PC-9 (cell line): Measurements from ENCODE around the gene GJA9. TPM values are rescaled to one million over a fixed set of nuclear protein-coding genes. Genes with fewer than 3 reads are reported as not detected.
"Not testable (repeated sequence)": the region's sequence is repeated elsewhere in the genome, so short reads cannot be mapped to it uniquely, and the experiment has no call there.

Experiments
- BruUV-seq: library from RNA; stranded (reverse); fragments of 400-500 nt; replicated peaks from 2 replicates; lab custom pipeline; 2021; lab: Mats Ljungman, UMichigan
- CTCF ChIA-PET: fragments of 300-600 bp; sonication (Branson Sonifier 250); formaldehyde crosslinking; loops from one replicate; lab custom pipeline; 2022; ENCODE audit warnings: antibody characterized with exemption; lab: Charles Lee
- POLR2A ChIA-PET: fragments of 300-600 bp; sonication (Branson Sonifier 250); formaldehyde crosslinking; loops from one replicate; lab custom pipeline; 2022; ENCODE audit warnings: antibody characterized with exemption; ENCODE audit not compliant: unreplicated experiment; lab: Charles Lee
- DNase-seq, 2 experiments: peaks; one replicate each; pipeline versions ENCODE4 v3.0.0 to v3.0.0-alpha.2; 2015 to 2022; ENCODE audit warnings: mixed read lengths in 1 of 2
- H2AFZ ChIP-seq: fragments of 200-600 bp; sonication (generic); 2 replicates; pipeline ENCODE4 v1.8.1; 2017; ENCODE audit warnings: antibody characterized with exemption
- H3F3A ChIP-seq: fragments of 200-600 bp; sonication (generic); 2 replicates; pipeline ENCODE4 v1.8.1; 2017; ENCODE audit warnings: antibody characterized with exemption, mild to moderate bottlenecking, low read depth; ENCODE audit not compliant: insufficient read depth
- H3K27ac ChIP-seq: fragments of 200-600 bp; sonication (generic); 2 replicates; pipeline ENCODE4 v1.6.1; 2016; ENCODE audit warnings: mixed run types
- H3K27me3 ChIP-seq: fragments of 200-600 bp; sonication (generic); 2 replicates; pipeline ENCODE4 v1.6.1; 2016; ENCODE audit warnings: low read depth, mixed run types; ENCODE audit not compliant: insufficient read depth
- H3K36me3 ChIP-seq: fragments of 200-600 bp; sonication (generic); 2 replicates; pipeline ENCODE4 v1.6.1; 2016; ENCODE audit warnings: low read depth, mixed run types
- H3K4me1 ChIP-seq: fragments of 200-600 bp; sonication (generic); replicated peaks from 2 replicates; pipeline ENCODE4 v1.6.1; 2016; ENCODE audit warnings: mixed run types; ENCODE audit not compliant: insufficient read depth
- H3K4me2 ChIP-seq: fragments of 200-600 bp; sonication (generic); 2 replicates; pipeline ENCODE4 v1.6.1; 2017; ENCODE audit warnings: mixed run types
- H3K4me3 ChIP-seq: fragments of 200-600 bp; sonication (generic); 2 replicates; pipeline ENCODE4 v1.6.1; 2016; ENCODE audit warnings: mixed run types
- H3K79me2 ChIP-seq: fragments of 200-600 bp; sonication (generic); 2 replicates; pipeline ENCODE4 v1.6.1; 2017; ENCODE audit warnings: low read depth, mixed run types
- H3K9me2 ChIP-seq: fragments of 200-600 bp; sonication (generic); 2 replicates; pipeline ENCODE4 v1.8.1; 2017; ENCODE audit warnings: mild to moderate bottlenecking; ENCODE audit not compliant: insufficient read depth
- H3K9me3 ChIP-seq: fragments of 200-600 bp; sonication (generic); 2 replicates; pipeline ENCODE4 v1.8.1; 2016; ENCODE audit warnings: low read depth; ENCODE audit not compliant: insufficient read depth
- H4K20me1 ChIP-seq: fragments of 200-600 bp; sonication (generic); 2 replicates; pipeline ENCODE4 v1.8.1; 2017; ENCODE audit not compliant: insufficient read depth
- EZH2 ChIP-seq: fragments of 200-600 bp; sonication (generic); IDR thresholded peaks from 2 replicates; pipeline ENCODE4 v1.8.0; 2017; ENCODE audit warnings: antibody characterized with exemption, low read depth
- intact Hi-C: fragments of 100-400 bp; cut with micrococcal nuclease; formaldehyde crosslinking; loops from one replicate; pipeline ENCODE4 v1.10.0; 2022; ENCODE audit not compliant: unreplicated experiment
- total RNA-seq: library from RNA; stranded (reverse); gene quantifications from 2 replicates; pipeline ENCODE4 v1.2.3, GENCODE V29; 2021
- TF ChIP-seq, protein P1 (sequence below): fragments of 200-600 bp; sonication (generic); conservative IDR thresholded peaks from 2 replicates; pipeline ENCODE4 v1.6.1; 2017; ENCODE audit warnings: mixed run types, antibody characterized with exemption, mild to moderate bottlenecking, moderate library complexity

Gene GJA9
- total RNA-seq, 1 experiment from 2014 or later: 0.48 TPM

DNA sequence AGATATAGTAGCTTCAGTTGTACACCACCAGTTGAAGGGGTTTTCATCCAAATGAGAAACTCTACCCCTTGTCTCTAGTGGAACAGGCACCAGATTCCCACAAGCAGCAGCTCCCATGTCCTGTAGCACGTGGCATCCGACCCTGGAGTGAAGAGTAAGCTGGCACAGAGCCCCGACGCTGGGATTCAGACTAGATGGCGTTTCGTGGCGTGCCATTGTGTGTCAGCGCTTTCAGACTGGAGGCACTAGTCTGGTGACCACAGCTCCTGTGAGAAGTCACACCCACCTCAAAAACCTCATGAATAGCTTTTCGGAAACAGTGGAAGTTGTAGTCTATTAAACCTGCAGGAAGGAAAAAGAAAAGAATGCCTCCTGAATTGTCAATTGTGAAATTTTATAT, 42.0 kb downstream of the GJA9 start:
- BruUV-seq: no TSS peak
- Histone ChIP-seq H3K27ac (no peak overlapping the region), H3K27me3 (no peaks in the 10 kb centered on the region), H3K4me3 (no peak overlapping the region), H2AFZ (no peak overlapping the region), H3K4me2 (no peak overlapping the region), H3K36me3 (0 out of 2 replicates have a peak, but pooled peaks cover 10% of the 10 kb centered on the region), H3K9me2 (no peaks in the 10 kb centered on the region), H3K9me3 (no peaks in the 10 kb centered on the region), H3F3A (peaks cover 3% of the 10 kb centered on the region; the same call in 1 of the 2 replicates), H3K79me2 (no peaks in the 10 kb centered on the region), H4K20me1 (peaks cover 3% of the 10 kb centered on the region), H3K4me1 (no peaks in the 10 kb centered on the region)
- ChIA-PET CTCF (interaction anchor here (0.6 kb wide), 2 partner anchors 12 to 832 kb away, joined by 4 to 7 read pairs; no protein-coding TSS in a partner anchor), POLR2A (no interaction called here)
- TF ChIP-seq, protein P1, sequence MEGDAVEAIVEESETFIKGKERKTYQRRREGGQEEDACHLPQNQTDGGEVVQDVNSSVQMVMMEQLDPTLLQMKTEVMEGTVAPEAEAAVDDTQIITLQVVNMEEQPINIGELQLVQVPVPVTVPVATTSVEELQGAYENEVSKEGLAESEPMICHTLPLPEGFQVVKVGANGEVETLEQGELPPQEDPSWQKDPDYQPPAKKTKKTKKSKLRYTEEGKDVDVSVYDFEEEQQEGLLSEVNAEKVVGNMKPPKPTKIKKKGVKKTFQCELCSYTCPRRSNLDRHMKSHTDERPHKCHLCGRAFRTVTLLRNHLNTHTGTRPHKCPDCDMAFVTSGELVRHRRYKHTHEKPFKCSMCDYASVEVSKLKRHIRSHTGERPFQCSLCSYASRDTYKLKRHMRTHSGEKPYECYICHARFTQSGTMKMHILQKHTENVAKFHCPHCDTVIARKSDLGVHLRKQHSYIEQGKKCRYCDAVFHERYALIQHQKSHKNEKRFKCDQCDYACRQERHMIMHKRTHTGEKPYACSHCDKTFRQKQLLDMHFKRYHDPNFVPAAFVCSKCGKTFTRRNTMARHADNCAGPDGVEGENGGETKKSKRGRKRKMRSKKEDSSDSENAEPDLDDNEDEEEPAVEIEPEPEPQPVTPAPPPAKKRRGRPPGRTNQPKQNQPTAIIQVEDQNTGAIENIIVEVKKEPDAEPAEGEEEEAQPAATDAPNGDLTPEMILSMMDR: no peak
- TF ChIP-seq EZH2: no peak
- intact Hi-C loops: no loop called here
- no peak for DNase-seq

DNA sequence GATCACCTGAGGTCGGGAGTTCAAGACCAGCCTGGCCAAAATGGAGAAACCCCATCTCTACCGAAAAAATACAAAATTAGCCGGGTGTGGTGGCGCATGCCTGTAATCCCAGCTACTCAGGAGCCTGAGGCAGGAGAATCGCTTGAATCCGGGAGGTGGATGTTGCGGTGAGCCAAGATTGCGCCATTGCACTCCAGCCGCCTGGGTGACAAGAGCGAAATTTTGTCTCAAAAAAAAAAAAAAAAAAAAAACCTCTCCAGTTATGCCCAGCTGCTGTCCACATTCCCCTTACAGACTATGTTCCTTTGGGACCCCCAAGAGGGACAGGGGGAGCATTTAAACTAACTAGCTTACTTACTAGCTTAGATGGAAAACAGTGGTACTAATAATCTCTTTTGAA, 45.1 kb downstream of the GJA9 start:
- CTCF ChIA-PET: interaction anchor here (0.8 to 1.5 kb wide), 2 partner anchors 11 to 808 kb away, joined by 3 to 13 read pairs; no protein-coding TSS in a partner anchor
- H4K20me1 ChIP-seq, intact Hi-C loops: not testable (repeated sequence)

DNA sequence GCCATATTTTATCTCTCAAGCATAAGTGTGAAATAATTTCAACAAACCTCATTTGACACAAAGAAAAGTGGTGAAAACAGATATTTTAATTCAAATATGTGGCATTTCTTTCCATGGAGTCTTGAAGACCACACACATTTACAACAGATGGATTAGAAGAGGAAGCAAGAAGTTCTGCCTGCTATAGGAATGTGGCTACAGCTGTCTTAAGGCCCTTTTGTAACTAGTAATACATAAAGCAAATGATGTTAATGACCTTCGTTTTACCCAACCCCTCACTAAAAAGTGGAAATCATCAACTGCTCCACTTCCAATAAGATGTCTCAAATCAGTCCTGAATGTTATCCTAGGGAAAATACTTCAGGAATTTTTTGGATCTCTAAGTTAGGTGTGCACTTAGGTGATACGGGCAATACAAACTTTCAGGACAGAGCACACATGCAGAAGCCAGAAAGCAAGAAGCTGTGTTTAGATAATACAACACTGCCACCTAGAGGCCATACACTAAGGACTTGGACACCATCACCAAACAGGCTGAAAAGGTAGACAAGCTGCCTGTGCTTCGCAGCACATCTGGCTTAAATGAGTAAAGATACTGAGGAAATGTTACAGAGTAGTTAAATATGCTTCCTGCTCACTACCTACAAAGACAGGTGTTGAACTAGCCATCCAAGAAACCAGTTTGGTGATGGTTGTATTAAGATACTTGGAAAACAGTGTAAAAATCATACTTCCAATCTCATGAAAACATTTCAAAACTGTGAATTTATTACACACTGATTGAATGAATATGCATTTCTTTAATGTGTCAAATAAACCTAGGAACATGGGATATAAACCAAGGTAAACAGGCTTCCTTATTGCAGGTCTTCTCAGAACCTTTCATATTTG, 46.2 kb downstream of the GJA9 start:
- peak; percentile 51 to 73 for DNase-seq
- H3F3A ChIP-seq: 0 out of 2 replicates have a peak, but pooled peaks cover 3% of the 10 kb centered on the region
- 0 out of 2 replicates have a peak, but pooled peaks cover 6% of the 10 kb centered on the region for H3K36me3 ChIP-seq
- no peak overlapping the region for H3K27ac ChIP-seq
- BruUV-seq: no TSS peak
- no peaks in the 10 kb centered on the region for H3K9me3 ChIP-seq
- ChIA-PET CTCF (interaction anchor here (0.6 to 1.5 kb wide), 6 partner anchors 10 to 857 kb away, joined by 3 to 13 read pairs (median 4); no protein-coding TSS in a partner anchor), POLR2A (interaction anchor here (0.6 kb wide), 1 partner anchor 118 kb away, joined by 3 read pairs; no protein-coding TSS in a partner anchor)
- H3K27me3 ChIP-seq: peaks cover 24% of the 10 kb centered on the region
- no peaks in the 10 kb centered on the region for H3K9me2 ChIP-seq
- H3K4me1 ChIP-seq: no peaks in the 10 kb centered on the region
- TF ChIP-seq, protein P1: peak; percentile 89
- TF ChIP-seq EZH2: no peak
- H2AFZ ChIP-seq: no peak overlapping the region
- H3K79me2 ChIP-seq: no peaks in the 10 kb centered on the region
- H3K4me3 ChIP-seq: no peak overlapping the region
- no peak overlapping the region for H3K4me2 ChIP-seq
- H4K20me1 ChIP-seq: peaks cover 3% of the 10 kb centered on the region; the same call in 1 of the 2 replicates
- intact Hi-C loops: loop anchor here (1.0 kb wide), 2 partner anchors 809 to 845 kb away; partner anchors contain the start of gene SF3A3

More for the DNA sequence above, 45.1 kb downstream of the GJA9 start:
- not testable (repeated sequence) for DNase-seq, H3F3A ChIP-seq, BruUV-seq, H3K4me2 ChIP-seq, H3K9me3 ChIP-seq, H3K27ac ChIP-seq, H3K36me3 ChIP-seq, H3K4me3 ChIP-seq, H2AFZ ChIP-seq, H3K4me1 ChIP-seq, H3K79me2 ChIP-seq, H3K9me2 ChIP-seq
- POLR2A ChIA-PET: interaction anchor here (0.6 kb wide), 1 partner anchor 797 kb away, joined by 6 read pairs; no protein-coding TSS in a partner anchor
- peaks cover 13% of the 10 kb centered on the region for H3K27me3 ChIP-seq
